NCI-H1694 (cell line): ENCODE results near the gene PEX5L.
A peak's percentile ranks its signal among the peaks of the same experiment; 100 is the strongest.
"Not testable (repeated sequence)": the region's sequence is repeated elsewhere in the genome, so short reads cannot be mapped to it uniquely, and the experiment has no call there.

Source experiments
- DNase-seq: peaks from one replicate; lab custom pipeline; 2025; lab: John Stamatoyannopoulos, UW

PEX5L gene

GRCh38 chr3:180036671-180037455, at the start of gene PEX5L:
Gene PEX5L, minus strand, starts transcription at chr3:180036937. Its CDS starts 338 bp downstream, at chr3:180036599.
- peak; percentile 45 for DNase-seq

GRCh38 chr3:180085122-180085710, 48.5 kb upstream of the PEX5L start:
- DNase-seq, result no peak

DNA sequence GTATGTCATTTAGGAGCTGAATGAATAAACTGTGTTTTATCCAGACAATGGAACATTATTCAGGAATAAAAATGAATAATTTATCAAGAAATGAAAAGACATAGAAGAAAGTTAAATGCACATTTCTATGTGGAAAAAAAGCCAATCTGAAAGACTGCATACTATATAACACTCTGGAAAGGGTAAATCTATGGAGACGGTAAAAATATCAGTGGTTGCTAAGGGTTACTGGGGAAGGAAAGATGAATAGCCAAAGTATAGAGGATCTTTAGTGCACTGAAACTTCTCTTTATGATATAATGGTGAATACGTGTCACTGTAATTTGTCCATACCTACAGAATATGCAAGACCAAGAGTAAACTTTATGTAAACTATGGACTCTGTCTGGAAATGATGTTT, 46.0 kb upstream of the PEX5L start:
- no peak for DNase-seq

GRCh38 chr3:180078592-180078991, 41.9 kb upstream of the PEX5L start:
- no peak for DNase-seq

DNA sequence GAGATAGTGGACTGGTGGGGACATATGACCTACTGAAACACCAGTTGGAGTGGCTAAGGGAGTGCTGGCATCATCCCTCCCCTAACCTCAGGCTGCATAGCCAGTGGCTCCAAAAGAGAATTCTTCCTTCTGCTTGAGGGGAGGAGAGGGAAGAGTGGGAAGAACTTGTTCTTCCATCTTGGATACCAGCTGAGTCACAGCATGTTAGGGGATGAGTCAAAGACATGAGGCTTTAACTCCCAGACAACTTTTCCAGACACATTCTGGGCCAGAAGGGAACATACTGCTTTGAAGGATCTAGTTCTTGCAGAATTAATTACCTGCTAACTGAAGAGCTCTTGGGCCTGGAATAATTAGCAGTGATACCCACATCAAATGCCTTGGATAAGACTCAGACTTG, 36.8 kb upstream of the PEX5L start:
- DNase-seq, result no peak

GRCh38 chr3:180072786-180073185, 36.0 kb upstream of the PEX5L start:
- DNase-seq, result no peak

DNA sequence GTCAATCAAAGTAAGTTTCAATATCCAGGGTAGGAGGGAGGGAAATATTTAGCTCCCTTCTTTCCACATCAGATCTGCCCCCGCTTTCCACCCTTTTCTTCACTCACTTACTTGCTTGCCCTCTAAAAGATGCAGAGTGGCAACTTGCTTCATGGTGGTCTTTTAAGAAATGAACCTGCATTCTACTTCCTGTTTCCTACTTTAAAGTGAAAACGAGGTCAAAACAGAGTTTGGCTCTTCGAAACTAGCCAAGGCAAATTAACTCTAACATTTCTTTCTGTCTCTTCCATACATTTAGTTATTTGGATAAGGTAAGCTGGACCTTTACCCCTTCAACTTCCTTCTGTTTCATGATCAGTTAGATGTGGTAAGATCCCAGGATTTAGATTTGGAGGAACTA, 34.2 kb upstream of the PEX5L start:
- no peak for DNase-seq

DNA sequence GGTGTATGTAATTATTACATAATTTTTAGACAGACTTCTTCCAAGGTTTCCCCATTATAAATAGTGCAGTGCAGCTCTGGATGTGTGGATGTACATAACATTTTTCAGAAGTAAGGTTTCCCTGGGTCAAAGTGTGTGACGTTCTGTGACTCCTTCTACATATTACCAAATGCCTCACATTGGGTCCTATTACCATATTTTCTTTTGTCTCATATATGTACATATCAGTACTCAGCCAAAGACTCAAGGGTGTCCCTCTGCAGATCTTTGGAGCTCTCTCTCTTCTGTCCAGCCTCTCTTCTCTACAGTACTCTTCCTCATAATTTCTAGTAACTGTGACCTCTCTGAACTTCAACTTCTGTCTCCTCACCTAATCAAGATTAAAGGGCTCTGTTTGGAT, 31.3 kb upstream of the PEX5L start:
- no peak for DNase-seq

- no peak for DNase-seq
Observed at GRCh38 chr3:180066598-180066997, 29.9 kb upstream of the PEX5L start.

- no peak for DNase-seq
Observed at GRCh38 chr3:180063783-180064182, 27.0 kb upstream of the PEX5L start.

- no peak for DNase-seq
Observed at GRCh38 chr3:180062771-180063170, 26.0 kb upstream of the PEX5L start.

GRCh38 chr3:180059356-180059755, 22.6 kb upstream of the PEX5L start:
- no peak for DNase-seq

DNA sequence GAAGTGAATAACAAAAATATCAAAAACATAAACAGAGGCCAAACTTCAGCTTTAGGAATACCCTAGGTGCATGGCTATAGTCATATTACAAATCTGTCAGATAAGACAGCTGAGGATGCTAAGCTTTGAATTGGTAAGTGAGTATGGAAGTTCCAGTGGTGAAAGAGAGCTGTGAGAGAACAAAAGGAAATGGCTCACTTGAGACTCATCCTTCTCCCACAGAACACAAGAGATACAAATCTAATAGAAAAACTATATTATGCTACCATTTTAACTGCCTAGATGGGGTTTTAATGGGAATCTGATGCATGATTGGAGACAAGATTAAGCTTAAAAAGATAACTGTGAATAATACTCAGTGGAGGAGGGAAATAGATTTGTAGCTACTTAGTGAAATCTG, 21.5 kb upstream of the PEX5L start:
- DNase-seq, result no peak

DNA sequence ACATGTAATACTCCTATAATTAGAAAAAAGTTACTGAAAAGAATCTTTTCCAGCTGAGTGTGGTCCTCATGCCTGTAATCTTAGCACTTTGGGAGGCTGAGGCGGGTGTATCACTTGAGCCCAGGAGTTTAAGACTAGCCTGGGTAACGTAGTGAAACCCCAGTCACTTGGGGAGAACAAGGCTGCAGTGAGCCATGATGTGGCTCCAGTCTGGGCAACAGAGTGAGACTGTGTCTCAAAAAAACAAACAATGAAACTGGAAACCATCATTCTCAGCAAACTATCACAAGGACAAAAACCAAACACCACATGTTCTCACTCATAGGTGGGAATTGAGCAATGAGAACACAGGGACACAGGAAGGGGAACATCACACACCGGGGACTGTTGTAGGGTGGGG, 18.9 kb upstream of the PEX5L start:
- not testable (repeated sequence) for DNase-seq

- no peak for DNase-seq
Observed at GRCh38 chr3:180049391-180049790, 12.7 kb upstream of the PEX5L start.

DNA sequence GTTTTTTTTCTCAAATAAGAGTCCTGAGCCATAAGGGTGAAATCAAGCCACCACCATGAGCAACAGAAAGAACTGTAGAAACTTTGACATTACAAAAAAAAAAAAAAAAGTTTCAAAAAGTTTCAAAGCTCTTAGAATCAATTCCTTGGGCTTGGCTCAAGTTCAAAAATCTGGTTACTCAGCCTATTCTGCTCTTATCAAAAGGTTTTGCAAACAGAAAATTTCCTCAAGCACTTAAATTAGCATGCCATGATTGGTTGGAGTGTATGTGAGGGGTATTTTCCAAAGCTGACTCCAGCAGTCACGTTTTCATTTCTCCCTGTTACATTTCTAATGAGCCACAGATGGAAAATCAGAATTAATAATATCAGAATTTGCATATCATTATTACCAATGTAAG, 12.1 kb upstream of the PEX5L start:
- DNase-seq, result no peak

- no peak for DNase-seq
Observed at GRCh38 chr3:180048103-180048502, 11.4 kb upstream of the PEX5L start.

- no peak for DNase-seq
Observed at GRCh38 chr3:180040966-180041365, 4.2 kb upstream of the PEX5L start.

DNA sequence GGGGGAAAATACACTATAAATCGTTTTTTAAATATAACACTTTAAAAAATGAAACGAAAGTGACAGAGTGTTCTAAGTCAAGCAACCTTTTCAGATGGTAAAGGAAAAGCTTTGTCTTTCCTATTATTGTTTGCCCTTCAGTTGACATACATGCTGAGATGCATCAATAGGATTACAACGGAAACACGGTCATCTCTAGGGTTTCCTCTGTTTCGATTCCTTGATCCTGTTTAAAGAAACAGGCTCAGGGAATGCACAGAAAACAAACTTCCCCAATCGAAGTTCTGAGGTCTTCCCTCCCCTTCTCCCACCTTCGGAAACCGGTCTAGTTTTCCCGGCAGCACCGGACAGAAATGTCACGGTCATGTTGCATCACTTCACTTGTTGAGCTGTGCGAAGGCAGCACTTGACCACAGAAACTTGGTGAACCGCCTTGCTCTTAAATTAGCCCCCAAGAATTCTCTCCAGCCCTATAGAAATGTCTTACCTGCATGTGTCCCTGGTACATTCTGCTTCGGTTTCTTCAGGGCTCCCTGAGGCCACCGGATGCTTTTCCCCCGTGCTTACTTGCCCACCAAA, 556 bp downstream of the PEX5L start:
- no peak for DNase-seq

DNA sequence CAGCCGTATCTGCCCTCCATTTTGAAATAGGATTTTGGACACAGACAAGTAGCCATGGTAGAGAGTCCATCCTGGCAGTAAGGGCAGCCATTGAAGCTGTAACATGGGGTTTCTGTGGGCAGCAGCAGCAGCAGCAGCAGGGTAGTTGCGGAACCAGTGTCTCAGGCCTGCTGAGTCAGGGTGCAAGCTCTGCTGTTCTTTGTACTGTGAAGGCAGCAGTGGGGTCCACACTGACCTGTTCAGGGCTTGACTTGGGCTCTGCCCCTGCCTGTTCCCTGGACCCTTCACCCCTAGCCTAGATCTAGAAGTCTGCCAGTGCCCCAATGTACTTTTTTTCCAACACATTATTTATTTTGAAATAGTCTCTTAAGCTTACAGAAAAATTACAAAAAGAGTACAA, 9.7 kb downstream of the PEX5L start:
- no peak for DNase-seq

DNA sequence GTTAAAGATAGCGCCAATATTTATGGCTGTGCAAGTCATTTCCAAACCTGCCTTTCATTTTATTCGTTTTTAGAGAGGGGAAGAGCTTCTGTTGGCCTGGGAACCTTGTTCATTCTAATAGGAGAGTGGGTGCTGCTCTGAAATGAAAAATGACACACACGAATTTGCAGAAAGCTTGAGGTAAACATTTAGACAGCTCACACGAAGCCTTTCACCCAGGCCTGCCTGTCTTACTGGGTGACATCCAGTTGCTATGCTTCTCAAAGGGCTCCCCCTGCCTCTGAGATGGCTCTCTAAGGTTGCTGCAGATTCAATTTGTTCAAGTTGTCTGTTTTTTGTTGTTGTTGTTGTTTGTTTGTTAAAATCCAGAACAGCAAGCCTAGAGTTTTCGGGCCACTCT, 18.2 kb downstream of the PEX5L start:
- no peak for DNase-seq

DNA sequence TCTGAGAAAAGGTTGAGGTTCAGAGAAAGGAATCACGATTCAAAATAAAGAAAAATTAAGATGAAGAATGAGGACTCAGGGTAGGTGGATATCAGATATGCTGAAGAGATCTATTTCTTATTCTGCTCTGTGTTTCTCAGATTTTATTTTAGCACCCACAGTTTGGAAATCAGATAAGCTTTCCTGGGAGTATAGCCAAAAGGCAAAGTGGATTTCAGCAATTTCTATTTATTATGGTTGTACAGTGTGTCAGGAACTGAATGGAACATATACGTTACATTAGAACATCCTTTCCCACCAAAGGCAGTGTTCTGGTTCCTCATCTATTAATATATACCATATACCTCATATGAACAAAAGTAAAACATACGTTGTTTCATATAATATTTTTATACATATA, 18.9 kb downstream of the PEX5L start:
- DNase-seq, result no peak

DNA sequence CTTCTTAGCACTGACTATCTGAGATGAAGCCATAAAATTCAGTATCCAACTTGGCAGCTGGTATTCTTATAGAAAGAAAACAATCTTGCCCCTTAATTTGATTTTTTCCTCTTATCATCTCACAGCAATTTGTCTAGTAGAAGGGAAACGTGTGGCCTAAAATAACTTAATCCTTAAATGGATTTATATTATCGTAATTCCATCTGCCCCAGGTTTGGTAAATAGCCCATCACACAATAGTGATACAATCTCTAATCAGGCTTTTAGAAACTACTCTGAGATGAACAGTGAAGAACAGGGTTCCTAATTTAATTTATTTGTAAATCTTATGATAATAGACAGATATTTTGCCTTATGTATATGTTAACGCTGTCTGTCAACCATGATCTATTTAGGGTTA, 24.8 kb downstream of the PEX5L start:
- no peak for DNase-seq

DNA sequence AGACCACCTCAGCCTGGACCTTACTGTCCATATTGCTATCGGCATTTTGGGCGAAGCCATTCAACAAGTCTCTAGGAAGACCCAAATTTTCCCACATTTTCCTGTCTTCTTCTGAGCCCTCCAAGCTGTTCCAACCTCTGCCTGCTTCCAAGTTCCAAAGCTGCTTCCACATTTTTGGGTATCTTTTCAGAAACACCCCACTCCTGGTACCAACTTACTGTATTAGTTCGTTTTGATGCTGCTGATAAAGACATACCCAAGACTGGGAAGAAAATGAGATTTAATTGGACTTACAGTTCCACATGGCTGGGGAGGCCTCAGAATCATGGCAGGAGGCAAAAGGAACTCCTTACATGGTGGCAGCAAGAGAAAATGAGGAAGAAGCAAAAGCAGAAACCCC, 28.4 kb downstream of the PEX5L start:
- DNase-seq, result not testable (repeated sequence)
